ENCODE results near the gene TMUB2.

TMUB2 gene

GRCh38 chr17:44203731-44204440, 17.1 kb downstream of the TMUB2 start:
- DNase-seq: peak; percentile 29

- no peak for DNase-seq
These were observed 17.7 kb downstream of the TMUB2 start for GRCh38 chr17:44204441-44204882.

- no peak for DNase-seq
These were observed 19.4 kb downstream of the TMUB2 start for GRCh38 chr17:44205962-44206824.

GRCh38 chr17:44206825-44207155, 20.0 kb downstream of the TMUB2 start:
- no peak for DNase-seq

GRCh38 chr17:44207319-44207718, 20.5 kb downstream of the TMUB2 start:
- no peak for DNase-seq

GRCh38 chr17:44207743-44208142, 21.0 kb downstream of the TMUB2 start:
- DNase-seq: no peak

GRCh38 chr17:44209786-44210341, 23.1 kb downstream of the TMUB2 start:
- no peak for DNase-seq

- DNase-seq: peak; percentile 86
These were observed 23.8 kb downstream of the TMUB2 start for GRCh38 chr17:44210342-44211192.

- DNase-seq: no peak
These were observed 24.8 kb downstream of the TMUB2 start for GRCh38 chr17:44211281-44212265.

GRCh38 chr17:44212507-44213402, 26.0 kb downstream of the TMUB2 start:
- no peak for DNase-seq

GRCh38 chr17:44213403-44214229, 26.8 kb downstream of the TMUB2 start:
- no peak for DNase-seq

- no peak for DNase-seq
These were observed 27.4 kb downstream of the TMUB2 start for GRCh38 chr17:44214230-44214494.

GRCh38 chr17:44214896-44215295, 28.1 kb downstream of the TMUB2 start:
- no peak for DNase-seq

- DNase-seq: no peak
These were observed 29.4 kb downstream of the TMUB2 start for GRCh38 chr17:44216173-44216572.

- no peak for DNase-seq
These were observed 29.9 kb downstream of the TMUB2 start for GRCh38 chr17:44216694-44217093.

GRCh38 chr17:44217738-44218343, 31.1 kb downstream of the TMUB2 start:
- DNase-seq: no peak

GRCh38 chr17:44218344-44219107, 31.8 kb downstream of the TMUB2 start:
- DNase-seq: peak; percentile 78

GRCh38 chr17:44219108-44219615, 32.4 kb downstream of the TMUB2 start:
- peak; percentile 57 for DNase-seq
